ENCODE results near the gene DDX60.

GRCh38 chr4:168272488-168272887 lies 46.1 kb downstream of the DDX60 start:
- TF ChIP-seq CTCF (IDR thresholded peaks at IDR 0.05; ENCODE audit: poor library complexity), result no peak
- TF ChIP-seq EZH2phosphoT487 (IDR thresholded peaks at IDR 0.05; ENCODE audit: low read depth, severe bottlenecking, unreplicated experiment), result no peak
- TF ChIP-seq EZH2 (IDR thresholded peaks at IDR 0.05; ENCODE audit: borderline replicate concordance), result no peak

Measured in hepatocyte (in vitro differentiated cells).